ENCODE measurements around the gene ZFYVE21. TPM values are rescaled to one million over a fixed set of nuclear protein-coding genes. Genes with fewer than 3 reads are reported as not detected.

ZFYVE21 gene
- total and polyA plus RNA-seq, 7 experiments from 2014 or later = 5.8 to 19.0 (median 15.6) TPM

DNA sequence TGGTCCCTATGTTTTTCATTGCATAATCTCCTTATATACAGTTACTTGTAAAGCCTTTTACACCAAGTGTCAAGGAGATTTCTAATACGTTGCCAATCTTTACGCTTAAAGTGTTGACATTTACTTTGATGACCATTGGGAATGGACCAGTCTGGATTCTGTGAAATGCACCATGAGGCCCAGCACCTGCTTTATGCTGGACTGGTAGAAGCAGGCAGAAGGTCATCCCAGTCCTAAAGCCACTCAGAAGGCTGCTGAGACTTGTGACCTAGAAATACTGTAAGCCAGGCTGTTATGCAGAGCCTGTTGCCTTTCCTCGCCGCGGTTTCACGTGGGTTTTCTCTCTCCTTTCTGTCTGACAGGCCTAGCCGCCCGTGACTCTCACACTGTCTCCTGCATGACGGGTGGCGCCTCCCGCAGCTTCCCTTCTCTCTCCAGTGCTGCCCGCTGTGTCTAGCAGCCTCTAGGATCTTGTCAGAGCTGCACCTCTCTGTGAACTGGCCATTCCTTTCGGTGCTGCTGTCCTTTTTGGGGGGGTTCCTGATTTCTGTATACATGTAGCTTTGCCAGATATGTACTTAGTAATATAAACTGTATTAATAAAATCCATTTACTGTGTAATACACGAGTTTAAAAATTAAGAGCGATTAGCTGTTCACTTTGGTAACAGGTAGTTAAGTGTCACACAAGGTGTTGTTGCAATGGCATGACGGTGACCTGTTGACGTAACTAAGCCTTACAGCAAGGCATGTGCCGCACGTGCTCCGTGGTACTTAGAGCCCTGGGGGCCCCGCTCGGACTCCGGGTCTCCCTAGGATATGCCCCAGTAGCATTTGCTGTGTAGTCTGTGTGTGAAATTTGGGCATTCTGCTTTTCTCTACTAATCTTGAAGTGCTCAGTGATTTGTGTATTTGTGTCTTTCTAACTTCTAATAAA, 30.1 kb upstream of the ZFYVE21 start:
- DNase-seq = no peak
- Histone ChIP-seq H3K27ac (ENCODE audit: low read depth, low read length) (no peak overlapping the region), H3K9me3 (ENCODE audit: control insufficient read depth in 2 of 3, low read length in 3 of 3) (no peaks in the 10 kb centered on the region), H3K4me3 (ENCODE audit: low read length) (no peak overlapping the region), H3K27me3 (ENCODE audit: control insufficient read depth in 2 of 2, insufficient read depth in 2 of 2, low read length in 2 of 2) (no peaks in the 10 kb centered on the region), H3K4me1 (ENCODE audit: control insufficient read depth in 2 of 2, insufficient read depth in 2 of 2, low read length in 2 of 2) (no peaks in the 10 kb centered on the region), H3K36me3 (ENCODE audit: control insufficient read depth in 2 of 3, insufficient read depth in 3 of 3, low read length in 3 of 3) (peaks cover 17 to 91% (median 24%) of the 10 kb centered on the region in 3 experiments)
- Mint-ChIP-seq H3K4me3 (no peak overlapping the region), H3K27me3 (no peaks in the 10 kb centered on the region), H3K27ac (no peak overlapping the region), H3K9me3 (no peaks in the 10 kb centered on the region), H3K4me1 (peaks cover 0 to 4% (median 0%) of the 10 kb centered on the region in 7 donors), H3K36me3 (peaks cover 0 to 28% (median 9%) of the 10 kb centered on the region in 5 donors)
- ATAC-seq = no peak
- ChIA-PET CTCF (no interaction called here), POLR2A (interaction anchor here (1.1 kb wide), 1 partner anchor 14 kb away, joined by 3 read pairs; no protein-coding TSS in a partner anchor)
- intact Hi-C loops (cut with micrococcal nuclease) = loop anchor here in 1 of 2 donors (10.0 kb wide), 1 partner anchor 59 kb away; no protein-coding TSS in a partner anchor

DNA sequence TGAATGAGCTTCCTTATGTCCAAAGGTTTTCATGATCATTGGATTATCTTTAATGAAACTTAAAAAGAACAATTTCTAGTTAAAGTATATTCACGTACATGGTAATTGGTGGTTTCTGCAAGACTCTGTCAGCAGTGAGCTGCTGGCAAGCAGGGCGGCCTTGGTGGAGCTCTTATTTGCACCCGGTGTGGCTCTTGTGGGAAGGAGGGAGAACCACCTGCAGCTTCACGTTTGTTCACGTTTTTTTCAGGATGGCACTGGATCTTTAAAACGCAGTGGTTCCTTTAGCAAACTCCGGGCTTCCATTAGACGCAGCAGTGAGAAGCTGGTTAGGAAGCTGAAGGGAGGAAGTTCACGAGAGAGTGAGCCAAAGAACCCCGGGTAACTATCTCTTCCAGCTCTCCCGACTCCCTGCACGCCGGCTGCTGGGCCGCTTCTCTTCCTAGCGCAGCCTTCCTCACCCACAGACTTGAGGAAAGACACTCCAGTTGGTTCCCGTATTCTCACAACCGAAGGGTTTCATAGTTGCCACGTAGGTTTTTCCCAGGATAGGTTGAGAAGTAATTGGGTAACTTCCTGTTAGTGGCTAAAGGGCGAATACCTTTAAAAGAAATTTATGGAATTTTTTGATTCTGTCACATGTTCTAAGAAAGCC, 28.7 kb upstream of the ZFYVE21 start:
- Histone ChIP-seq H3K4me1 (ENCODE audit: control insufficient read depth in 2 of 2, insufficient read depth in 2 of 2, low read length in 2 of 2) (no peaks in the 10 kb centered on the region), H3K9me3 (ENCODE audit: control insufficient read depth in 2 of 3, low read length in 3 of 3) (no peaks in the 10 kb centered on the region), H3K27me3 (ENCODE audit: control insufficient read depth in 2 of 2, insufficient read depth in 2 of 2, low read length in 2 of 2) (no peaks in the 10 kb centered on the region), H3K27ac (ENCODE audit: low read depth, low read length) (no peak overlapping the region), H3K36me3 (ENCODE audit: control insufficient read depth in 2 of 3, insufficient read depth in 3 of 3, low read length in 3 of 3) (peaks cover 13 to 84% (median 17%) of the 10 kb centered on the region in 3 experiments), H3K4me3 (ENCODE audit: low read length) (no peak overlapping the region)
- intact Hi-C loops (cut with micrococcal nuclease) = loop anchor here in 1 of 2 donors (10.0 kb wide), 1 partner anchor 58 kb away; no protein-coding TSS in a partner anchor
- ChIA-PET CTCF (no interaction called here), POLR2A (interaction anchor here (1.1 to 1.7 kb wide), 2 partner anchors 9 to 13 kb away, joined by 3 read pairs; no protein-coding TSS in a partner anchor)
- no peak overlapping the region for H3K27ac Mint-ChIP-seq
- DNase-seq = no peak
- H3K4me1 Mint-ChIP-seq = peaks cover 0 to 4% (median 0%) of the 10 kb centered on the region in 7 donors
- peaks cover 0 to 21% (median 6%) of the 10 kb centered on the region in 5 donors for H3K36me3 Mint-ChIP-seq
- no peak for ATAC-seq
- no peak overlapping the region for H3K4me3 Mint-ChIP-seq
- no peaks in the 10 kb centered on the region for H3K9me3 Mint-ChIP-seq
- H3K27me3 Mint-ChIP-seq = no peaks in the 10 kb centered on the region

DNA sequence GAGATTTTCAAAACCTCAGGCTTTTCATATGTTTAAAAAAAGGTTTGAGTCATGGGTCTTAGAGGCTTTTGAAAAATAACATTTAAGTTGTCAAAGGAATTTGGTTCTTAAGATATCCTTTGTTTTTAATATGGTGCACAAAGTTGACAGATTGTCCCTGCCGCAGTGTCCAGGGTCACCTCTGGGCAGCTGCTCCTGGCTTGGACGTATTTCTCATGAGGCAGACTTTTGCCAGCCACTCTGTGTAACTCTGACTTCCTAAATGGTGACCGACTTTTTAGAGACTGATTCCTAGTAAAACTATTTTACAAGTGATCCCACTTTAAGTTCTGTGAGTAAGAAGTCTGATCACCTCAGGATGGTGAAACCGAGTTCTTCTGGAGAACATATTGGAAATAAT, 27.9 kb upstream of the ZFYVE21 start:
- Mint-ChIP-seq H3K4me1 (peaks cover 0 to 4% (median 0%) of the 10 kb centered on the region in 7 donors), H3K9me3 (no peaks in the 10 kb centered on the region), H3K27ac (no peak overlapping the region), H3K36me3 (peaks cover 0 to 21% (median 6%) of the 10 kb centered on the region in 5 donors), H3K4me3 (no peak overlapping the region), H3K27me3 (no peaks in the 10 kb centered on the region)
- no peak overlapping the region for H3K4me3 ChIP-seq (ENCODE audit: low read length)
- no peaks in the 10 kb centered on the region for H3K9me3 ChIP-seq (ENCODE audit: control insufficient read depth in 2 of 3, low read length in 3 of 3)
- DNase-seq (no peak), ATAC-seq (no peak)
- H3K27ac ChIP-seq (ENCODE audit: low read depth, low read length) = no peak overlapping the region
- H3K27me3 ChIP-seq (ENCODE audit: control insufficient read depth in 2 of 2, insufficient read depth in 2 of 2, low read length in 2 of 2) = no peaks in the 10 kb centered on the region
- intact Hi-C loops (cut with micrococcal nuclease) = loop anchor here in 1 of 2 donors (10.0 kb wide), 1 partner anchor 57 kb away; no protein-coding TSS in a partner anchor
- no peaks in the 10 kb centered on the region for H3K4me1 ChIP-seq (ENCODE audit: control insufficient read depth in 2 of 2, insufficient read depth in 2 of 2, low read length in 2 of 2)
- peaks cover 13 to 85% (median 17%) of the 10 kb centered on the region in 3 experiments for H3K36me3 ChIP-seq (ENCODE audit: control insufficient read depth in 2 of 3, insufficient read depth in 3 of 3, low read length in 3 of 3)
- CTCF ChIA-PET = no interaction called here
- POLR2A ChIA-PET = interaction anchor here (1.7 kb wide), 1 partner anchor 8 kb away, joined by 3 read pairs; no protein-coding TSS in a partner anchor

DNA sequence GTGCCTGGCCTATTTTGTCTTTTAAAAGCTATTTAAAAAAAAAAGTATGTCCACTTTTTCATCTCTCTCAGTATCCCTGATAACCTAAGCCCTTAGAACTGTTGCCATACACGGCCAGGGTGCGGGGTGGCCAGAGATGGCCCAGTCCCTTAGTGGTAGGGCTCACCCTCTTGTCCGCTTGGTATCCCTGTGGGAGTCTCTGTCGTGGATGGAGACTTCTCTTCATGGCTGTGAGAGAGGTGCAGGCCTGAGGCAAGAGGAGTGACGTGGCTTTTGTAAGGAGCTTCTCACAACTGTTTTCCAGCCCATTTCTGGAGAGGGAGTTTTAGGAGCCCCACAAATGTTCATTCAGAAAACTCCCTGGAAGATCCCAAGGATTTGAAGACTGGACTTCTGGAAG, 27.2 kb upstream of the ZFYVE21 start:
- Mint-ChIP-seq H3K4me1 (peaks cover 0 to 4% (median 0%) of the 10 kb centered on the region in 7 donors), H3K27me3 (no peaks in the 10 kb centered on the region), H3K27ac (peak overlapping the region in 1 of 9 donors; percentile 25), H3K9me3 (no peaks in the 10 kb centered on the region), H3K4me3 (no peak overlapping the region), H3K36me3 (peaks cover 0 to 14% (median 5%) of the 10 kb centered on the region in 5 donors)
- no peak for DNase-seq
- POLR2A ChIA-PET = no interaction called here
- Histone ChIP-seq H3K4me1 (ENCODE audit: control insufficient read depth in 2 of 2, insufficient read depth in 2 of 2, low read length in 2 of 2) (no peaks in the 10 kb centered on the region), H3K36me3 (ENCODE audit: control insufficient read depth in 2 of 3, insufficient read depth in 3 of 3, low read length in 3 of 3) (peaks cover 7 to 85% (median 11%) of the 10 kb centered on the region in 3 experiments), H3K4me3 (ENCODE audit: low read length) (no peak overlapping the region), H3K27ac (ENCODE audit: low read depth, low read length) (no peak overlapping the region), H3K9me3 (ENCODE audit: control insufficient read depth in 2 of 3, low read length in 3 of 3) (no peaks in the 10 kb centered on the region), H3K27me3 (ENCODE audit: control insufficient read depth in 2 of 2, insufficient read depth in 2 of 2, low read length in 2 of 2) (no peaks in the 10 kb centered on the region)
- CTCF ChIA-PET = interaction anchor here (0.7 to 1.0 kb wide), 2 partner anchors 9 to 75 kb away, joined by 3 read pairs; no protein-coding TSS in a partner anchor
- ATAC-seq = no peak
- intact Hi-C loops (cut with micrococcal nuclease) = loop anchor here in 1 of 2 donors (10.0 kb wide), 1 partner anchor 56 kb away; no protein-coding TSS in a partner anchor

DNA sequence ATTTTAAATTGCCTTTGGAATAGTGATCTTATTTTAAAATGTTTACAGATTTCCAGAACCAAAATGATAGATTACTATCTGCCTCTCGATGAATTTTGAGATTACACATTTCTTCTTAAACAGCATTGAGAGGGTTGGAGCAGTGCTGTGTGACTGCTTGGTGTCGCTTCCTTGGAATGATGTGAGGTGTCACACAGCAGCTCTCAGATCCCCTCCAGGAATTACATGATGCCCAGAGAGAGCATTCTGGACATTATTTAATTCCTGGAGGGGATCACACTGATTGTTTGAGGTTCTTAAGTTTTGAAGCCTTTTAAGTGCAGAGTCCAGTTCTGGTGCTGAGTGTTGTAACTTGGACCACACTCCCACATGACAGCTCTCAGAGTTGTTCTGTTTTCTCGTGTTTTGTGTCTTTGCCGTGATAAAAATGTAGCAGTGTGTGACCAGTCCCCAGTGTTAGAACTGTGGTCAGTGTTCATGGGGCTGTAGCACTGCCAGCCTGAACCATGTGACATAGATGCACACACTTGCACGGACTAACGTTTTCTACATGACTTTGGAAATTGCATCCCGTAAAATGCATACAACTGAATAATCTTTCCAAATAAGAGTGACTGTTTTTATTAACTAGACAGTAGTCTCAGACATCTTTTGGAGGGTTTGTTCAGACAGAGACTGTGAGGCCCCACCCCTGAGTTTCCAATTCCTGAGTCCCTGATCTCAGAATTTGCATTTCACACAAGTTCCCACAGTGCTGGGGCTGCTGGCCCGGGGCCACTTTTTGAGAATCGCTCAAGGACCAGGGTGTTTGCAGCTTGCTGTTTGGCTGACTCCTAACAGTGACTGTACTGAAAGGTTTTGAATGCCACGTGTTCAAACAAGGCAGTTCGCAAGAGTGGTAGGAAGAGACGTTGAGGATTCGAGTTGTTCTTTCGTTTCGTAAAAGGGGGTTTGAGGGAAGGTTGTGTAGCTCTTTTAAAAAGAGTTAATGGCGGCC, 26.4 kb upstream of the ZFYVE21 start:
- H3K27me3 ChIP-seq (ENCODE audit: control insufficient read depth in 2 of 2, insufficient read depth in 2 of 2, low read length in 2 of 2) = no peaks in the 10 kb centered on the region
- Mint-ChIP-seq H3K4me3 (no peak overlapping the region), H3K4me1 (peaks cover 0 to 4% (median 0%) of the 10 kb centered on the region in 7 donors), H3K27me3 (no peaks in the 10 kb centered on the region), H3K36me3 (peaks cover 0 to 21% (median 5%) of the 10 kb centered on the region in 5 donors), H3K27ac (peak overlapping the region in 1 of 9 donors; percentile 25), H3K9me3 (no peaks in the 10 kb centered on the region)
- ATAC-seq (no peak), DNase-seq (no peak)
- H3K9me3 ChIP-seq (ENCODE audit: control insufficient read depth in 2 of 3, low read length in 3 of 3) = no peaks in the 10 kb centered on the region
- ChIA-PET CTCF (interaction anchor here (0.7 to 1.0 kb wide), 2 partner anchors 10 to 76 kb away, joined by 3 read pairs; no protein-coding TSS in a partner anchor), POLR2A (no interaction called here)
- no peak overlapping the region for H3K4me3 ChIP-seq (ENCODE audit: low read length)
- H3K4me1 ChIP-seq (ENCODE audit: control insufficient read depth in 2 of 2, insufficient read depth in 2 of 2, low read length in 2 of 2) = no peaks in the 10 kb centered on the region
- intact Hi-C loops (cut with micrococcal nuclease) = loop anchor here in 1 of 2 donors (10.0 kb wide), 1 partner anchor 56 kb away; no protein-coding TSS in a partner anchor
- peaks cover 9 to 85% (median 11%) of the 10 kb centered on the region in 3 experiments for H3K36me3 ChIP-seq (ENCODE audit: control insufficient read depth in 2 of 3, insufficient read depth in 3 of 3, low read length in 3 of 3)
- H3K27ac ChIP-seq (ENCODE audit: low read depth, low read length) = no peak overlapping the region
